ENCODE results near the gene PCYT2.

DNA sequence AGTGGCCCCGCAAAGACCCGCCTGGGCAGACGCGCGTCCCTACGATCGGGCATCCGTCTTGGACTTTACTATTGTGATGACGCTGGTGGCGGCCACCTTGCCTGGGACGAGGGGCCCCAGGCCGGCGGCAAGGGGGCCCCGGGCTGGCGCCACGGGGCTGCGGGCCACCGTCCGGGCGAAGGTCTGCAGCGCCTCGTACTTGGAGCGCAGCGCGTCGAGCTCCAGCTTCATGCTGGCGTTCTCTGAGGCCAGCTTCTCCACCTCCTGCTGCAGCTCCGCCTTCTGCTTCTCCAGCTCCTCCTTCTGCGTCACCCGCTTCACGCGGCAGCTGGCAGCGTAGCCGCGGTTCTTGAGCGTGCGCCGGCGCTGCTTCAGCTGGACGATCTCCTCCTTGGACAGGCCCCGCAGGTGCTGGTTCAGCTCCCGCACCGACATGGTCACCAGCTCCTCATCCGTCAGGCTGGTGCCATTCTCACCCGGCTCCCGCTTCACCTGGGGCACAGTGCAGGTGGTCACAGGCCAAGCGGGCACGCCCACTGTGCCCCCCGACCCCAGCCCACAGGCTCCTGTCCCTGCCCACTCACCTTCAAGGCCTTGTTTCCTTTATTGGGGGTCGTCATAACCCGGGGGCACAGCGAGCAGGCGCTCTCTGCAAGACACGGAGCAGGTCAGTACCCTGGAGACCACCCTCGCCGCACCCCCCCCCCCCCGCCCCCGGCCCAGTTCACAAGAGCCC, 11.5 kb upstream of the PCYT2 start:
- TF ChIP-seq, protein P1, sequence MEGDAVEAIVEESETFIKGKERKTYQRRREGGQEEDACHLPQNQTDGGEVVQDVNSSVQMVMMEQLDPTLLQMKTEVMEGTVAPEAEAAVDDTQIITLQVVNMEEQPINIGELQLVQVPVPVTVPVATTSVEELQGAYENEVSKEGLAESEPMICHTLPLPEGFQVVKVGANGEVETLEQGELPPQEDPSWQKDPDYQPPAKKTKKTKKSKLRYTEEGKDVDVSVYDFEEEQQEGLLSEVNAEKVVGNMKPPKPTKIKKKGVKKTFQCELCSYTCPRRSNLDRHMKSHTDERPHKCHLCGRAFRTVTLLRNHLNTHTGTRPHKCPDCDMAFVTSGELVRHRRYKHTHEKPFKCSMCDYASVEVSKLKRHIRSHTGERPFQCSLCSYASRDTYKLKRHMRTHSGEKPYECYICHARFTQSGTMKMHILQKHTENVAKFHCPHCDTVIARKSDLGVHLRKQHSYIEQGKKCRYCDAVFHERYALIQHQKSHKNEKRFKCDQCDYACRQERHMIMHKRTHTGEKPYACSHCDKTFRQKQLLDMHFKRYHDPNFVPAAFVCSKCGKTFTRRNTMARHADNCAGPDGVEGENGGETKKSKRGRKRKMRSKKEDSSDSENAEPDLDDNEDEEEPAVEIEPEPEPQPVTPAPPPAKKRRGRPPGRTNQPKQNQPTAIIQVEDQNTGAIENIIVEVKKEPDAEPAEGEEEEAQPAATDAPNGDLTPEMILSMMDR (optimal IDR thresholded peaks at IDR 0.05 in 1 of 3, IDR thresholded peaks at IDR 0.05 in 1 of 3, conservative IDR thresholded peaks at IDR 0.05 in 1 of 3; ENCODE audit: extremely low read depth in 1 of 3, insufficient read depth in 2 of 3, low read length in 3 of 3) = no peak
- TF ChIP-seq EZH2 (IDR thresholded peaks at IDR 0.05; ENCODE audit: low read length) = no peak

Data from keratinocyte (primary cell).